HL-60 (cell line): ENCODE measurements around the gene BCL2.

Experiments
- DNase-seq, 2 experiments: peaks; one replicate each; pipeline ENCODE4 v3.0.0-alpha.2; 2010 to 2020; ENCODE audit warnings: low read depth in 1 of 2, low spot score in 1 of 2
- H3K27ac ChIP-seq: fragments of 250-450 bp; sonication (Bioruptor Pico); replicated peaks from 2 replicates; pipeline ENCODE4 v1.5.1; 2020; ENCODE audit warnings: mild to moderate bottlenecking, moderate library complexity
- H3K27me3 ChIP-seq: fragments of 250-450 bp; sonication (Bioruptor Pico); 2 replicates; pipeline ENCODE4 v1.5.1; 2021; ENCODE audit warnings: mild to moderate bottlenecking, moderate library complexity; ENCODE audit not compliant: insufficient read depth, poor library complexity, severe bottlenecking
- H3K4me3 ChIP-seq: replicated peaks from 2 replicates; pipeline ENCODE4 v1.5.1; 2011; ENCODE audit warnings: mild to moderate bottlenecking, control low read depth, low read length; ENCODE audit not compliant: insufficient read depth
- GABPA ChIP-seq: IDR thresholded peaks from 2 replicates; pipeline ENCODE4 v1.6.1; 2012; ENCODE audit warnings: low read depth
- POLR2AphosphoS5 ChIP-seq: IDR thresholded peaks from 2 replicates; pipeline ENCODE4 v1.6.1; 2012; ENCODE audit warnings: low read depth
- REST ChIP-seq: IDR thresholded peaks from 2 replicates; pipeline ENCODE4 v1.6.1; 2012; ENCODE audit warnings: low read depth; ENCODE audit not compliant: insufficient replicate concordance
- SPI1 ChIP-seq: IDR thresholded peaks from 2 replicates; pipeline ENCODE4 v1.6.1; 2012; ENCODE audit warnings: low read depth, mild to moderate bottlenecking, borderline replicate concordance
- TF ChIP-seq, protein P1 (sequence below): IDR thresholded peaks from one replicate; pipeline ENCODE4 v1.5.1; 2011; ENCODE audit warnings: low read length, control low read depth, inconsistent platforms; ENCODE audit not compliant: insufficient read depth

The BCL2 gene

DNA sequence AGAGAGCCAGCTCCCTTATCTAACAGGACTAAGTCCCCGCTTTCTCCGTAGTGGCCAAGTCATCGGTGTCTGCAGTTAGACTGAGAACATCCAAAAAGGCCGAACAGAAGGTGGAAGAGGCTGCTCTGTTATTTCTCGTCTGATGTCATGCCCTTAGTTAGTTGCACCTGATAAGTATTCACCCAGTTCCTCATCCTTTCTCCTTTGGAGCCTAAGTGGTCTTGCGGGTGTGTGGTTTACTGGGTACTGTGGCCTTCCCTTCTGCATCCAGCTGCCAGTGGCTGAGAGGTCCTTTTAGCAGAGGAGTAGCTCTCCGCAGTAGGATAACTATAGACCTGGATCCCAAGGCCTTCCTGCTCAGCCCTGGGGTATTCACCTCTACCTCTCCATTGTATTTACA is 211.6 kb downstream of the BCL2 start:
- peak in 1 of 2 experiments; percentile 80 for DNase-seq
- H3K27me3 ChIP-seq, result no peaks in the 10 kb centered on the region
- TF ChIP-seq SPI1 (peak; percentile 87; the same call in 1 of the 2 replicates), POLR2AphosphoS5 (peak; percentile 27; the same call in 1 of the 2 replicates)
- TF ChIP-seq, protein P1, sequence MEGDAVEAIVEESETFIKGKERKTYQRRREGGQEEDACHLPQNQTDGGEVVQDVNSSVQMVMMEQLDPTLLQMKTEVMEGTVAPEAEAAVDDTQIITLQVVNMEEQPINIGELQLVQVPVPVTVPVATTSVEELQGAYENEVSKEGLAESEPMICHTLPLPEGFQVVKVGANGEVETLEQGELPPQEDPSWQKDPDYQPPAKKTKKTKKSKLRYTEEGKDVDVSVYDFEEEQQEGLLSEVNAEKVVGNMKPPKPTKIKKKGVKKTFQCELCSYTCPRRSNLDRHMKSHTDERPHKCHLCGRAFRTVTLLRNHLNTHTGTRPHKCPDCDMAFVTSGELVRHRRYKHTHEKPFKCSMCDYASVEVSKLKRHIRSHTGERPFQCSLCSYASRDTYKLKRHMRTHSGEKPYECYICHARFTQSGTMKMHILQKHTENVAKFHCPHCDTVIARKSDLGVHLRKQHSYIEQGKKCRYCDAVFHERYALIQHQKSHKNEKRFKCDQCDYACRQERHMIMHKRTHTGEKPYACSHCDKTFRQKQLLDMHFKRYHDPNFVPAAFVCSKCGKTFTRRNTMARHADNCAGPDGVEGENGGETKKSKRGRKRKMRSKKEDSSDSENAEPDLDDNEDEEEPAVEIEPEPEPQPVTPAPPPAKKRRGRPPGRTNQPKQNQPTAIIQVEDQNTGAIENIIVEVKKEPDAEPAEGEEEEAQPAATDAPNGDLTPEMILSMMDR, result no peak
- H3K4me3 ChIP-seq, result no peak overlapping the region
- peak overlapping the region; percentile 51 for H3K27ac ChIP-seq

DNA sequence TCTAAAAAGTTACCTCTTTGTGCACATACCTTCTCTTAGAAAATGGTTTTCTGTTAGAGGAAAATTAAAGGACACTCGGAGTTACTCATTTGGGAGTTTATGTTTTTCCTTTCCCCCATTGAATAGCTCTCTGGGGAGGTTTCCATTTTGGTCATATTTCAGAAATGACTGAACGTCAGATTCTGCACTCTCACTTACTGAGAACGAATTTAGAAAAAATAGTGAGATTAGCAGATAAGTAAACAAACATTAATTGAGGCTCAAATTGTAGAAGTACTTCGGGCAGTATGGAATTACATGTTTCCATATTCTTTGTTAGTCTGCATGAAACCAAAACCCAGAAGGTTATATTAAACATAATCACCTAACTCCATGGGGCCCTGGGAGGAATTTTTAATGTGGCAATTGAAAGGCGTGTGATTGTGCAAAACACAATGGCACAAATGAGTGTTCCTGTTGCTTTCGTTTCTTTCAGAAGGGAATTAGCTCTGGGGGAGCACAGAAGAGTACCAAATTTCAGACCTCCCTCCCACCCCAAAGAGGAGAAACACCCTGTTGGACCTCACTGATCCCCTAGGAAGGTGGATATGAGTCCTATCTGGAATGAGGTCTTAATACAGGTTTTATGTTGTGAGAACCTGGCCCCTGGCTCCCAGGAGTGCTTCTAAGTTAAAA is 212.3 kb downstream of the BCL2 start:
- DNase-seq, result no peak
- peak overlapping the region; percentile 51 for H3K27ac ChIP-seq
- no peak overlapping the region for H3K4me3 ChIP-seq
- no peaks in the 10 kb centered on the region for H3K27me3 ChIP-seq
- TF ChIP-seq POLR2AphosphoS5 (no peak; the same call in 1 of the 2 replicates), SPI1 (no peak), GABPA (no peak), REST (no peak)
- TF ChIP-seq, protein P1, result no peak

GRCh38 chr18:63106727-63107126 is 212.8 kb downstream of the BCL2 start:
- TF ChIP-seq POLR2AphosphoS5, result no peak
- no peak for TF ChIP-seq SPI1
- TF ChIP-seq, protein P1, result no peak
- TF ChIP-seq GABPA, result no peak
- TF ChIP-seq REST, result no peak
- no peaks in the 10 kb centered on the region for H3K27me3 ChIP-seq
- peak overlapping the region; percentile 51 for H3K27ac ChIP-seq
- no peak for DNase-seq
- H3K4me3 ChIP-seq, result no peak overlapping the region
